ENCODE data around the gene MAMLD1. TPM values are rescaled to one million over a fixed set of nuclear protein-coding genes. Genes with fewer than 3 reads are reported as not detected.

Gene MAMLD1
- total RNA-seq, 1 experiment from 2014 or later = 3.8 TPM

DNA sequence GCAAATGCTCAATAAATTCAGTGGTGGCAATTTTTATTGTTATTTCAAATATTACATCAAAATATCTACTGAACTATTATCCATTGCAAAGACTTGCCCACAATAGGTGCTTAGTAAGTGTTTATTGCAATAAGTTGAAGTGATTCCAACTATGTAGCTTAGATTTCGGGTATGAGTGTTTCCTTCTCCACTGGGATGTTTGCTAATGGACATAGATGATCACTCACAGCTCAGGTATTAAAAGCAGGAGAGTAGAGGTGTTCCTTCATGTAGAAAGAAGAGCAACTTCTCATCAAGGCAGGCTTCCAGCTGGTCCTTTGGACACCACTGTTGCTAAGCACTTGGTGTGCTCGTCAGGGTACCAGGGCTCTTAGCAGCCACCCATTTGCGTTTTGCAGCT is 139.0 kb downstream of the MAMLD1 start:
- no peak for DNase-seq (ENCODE audit: low read depth)

DNA sequence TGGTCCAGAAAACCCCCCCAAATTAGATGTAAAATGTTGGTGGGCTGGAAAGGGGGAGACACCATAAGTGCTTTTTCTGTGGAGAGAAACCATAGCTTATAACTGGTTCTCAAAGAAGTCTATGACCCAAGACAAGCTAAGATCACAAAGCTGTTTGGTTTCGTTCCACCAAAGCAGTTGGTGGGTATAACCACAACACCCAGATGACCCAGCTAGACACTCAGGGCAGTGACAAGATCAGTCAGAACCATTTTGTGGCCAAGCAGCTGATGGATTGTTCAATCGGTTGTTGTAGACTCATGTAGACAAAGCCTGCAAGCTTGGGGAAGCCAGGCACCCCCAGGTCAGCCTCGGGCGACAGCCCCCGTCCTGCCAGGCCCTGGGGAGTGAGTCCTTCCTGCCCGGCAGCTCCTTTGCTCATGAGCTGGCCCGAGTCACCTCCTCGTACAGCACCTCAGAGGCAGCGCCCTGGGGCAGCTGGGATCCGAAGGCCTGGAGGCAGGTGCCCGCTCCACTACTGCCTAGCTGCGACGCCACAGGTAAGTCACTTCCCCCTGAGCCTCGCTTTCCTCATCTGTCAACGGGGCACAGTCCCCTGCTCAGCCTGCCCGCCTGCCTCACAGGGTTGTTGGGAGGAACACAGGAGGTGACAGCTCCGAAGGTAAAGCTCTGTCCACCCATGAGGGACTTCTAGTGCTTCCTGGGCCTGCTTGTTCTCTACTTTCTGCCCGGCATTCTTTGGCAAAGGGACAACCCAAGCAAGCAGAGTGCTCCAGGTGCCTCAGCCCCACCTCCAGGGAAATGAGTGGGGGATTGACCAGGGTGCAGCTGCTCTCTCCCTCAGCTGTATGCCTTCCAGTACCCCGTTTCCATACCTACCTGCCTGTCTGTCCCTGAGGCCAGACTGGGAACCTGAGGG is 140.1 kb downstream of the MAMLD1 start:
- no peak for DNase-seq (ENCODE audit: low read depth)

DNA sequence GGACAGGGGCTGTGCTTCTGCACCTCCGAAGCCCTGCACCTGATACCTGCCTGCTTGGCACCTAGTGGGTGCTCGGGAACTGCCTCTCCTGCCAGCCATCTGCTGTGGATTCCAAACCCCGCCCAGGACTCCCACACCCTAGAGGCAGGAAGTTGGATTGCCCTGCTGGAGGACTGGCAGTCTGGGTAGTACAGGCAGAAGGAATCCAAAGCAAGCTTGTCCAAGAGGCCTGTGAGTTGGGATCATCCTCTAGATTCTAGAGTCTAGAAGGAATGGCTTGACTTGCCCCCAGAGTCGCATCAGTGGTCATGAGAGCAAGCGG is 140.7 kb downstream of the MAMLD1 start:
- DNase-seq (ENCODE audit: low read depth) = no peak

DNA sequence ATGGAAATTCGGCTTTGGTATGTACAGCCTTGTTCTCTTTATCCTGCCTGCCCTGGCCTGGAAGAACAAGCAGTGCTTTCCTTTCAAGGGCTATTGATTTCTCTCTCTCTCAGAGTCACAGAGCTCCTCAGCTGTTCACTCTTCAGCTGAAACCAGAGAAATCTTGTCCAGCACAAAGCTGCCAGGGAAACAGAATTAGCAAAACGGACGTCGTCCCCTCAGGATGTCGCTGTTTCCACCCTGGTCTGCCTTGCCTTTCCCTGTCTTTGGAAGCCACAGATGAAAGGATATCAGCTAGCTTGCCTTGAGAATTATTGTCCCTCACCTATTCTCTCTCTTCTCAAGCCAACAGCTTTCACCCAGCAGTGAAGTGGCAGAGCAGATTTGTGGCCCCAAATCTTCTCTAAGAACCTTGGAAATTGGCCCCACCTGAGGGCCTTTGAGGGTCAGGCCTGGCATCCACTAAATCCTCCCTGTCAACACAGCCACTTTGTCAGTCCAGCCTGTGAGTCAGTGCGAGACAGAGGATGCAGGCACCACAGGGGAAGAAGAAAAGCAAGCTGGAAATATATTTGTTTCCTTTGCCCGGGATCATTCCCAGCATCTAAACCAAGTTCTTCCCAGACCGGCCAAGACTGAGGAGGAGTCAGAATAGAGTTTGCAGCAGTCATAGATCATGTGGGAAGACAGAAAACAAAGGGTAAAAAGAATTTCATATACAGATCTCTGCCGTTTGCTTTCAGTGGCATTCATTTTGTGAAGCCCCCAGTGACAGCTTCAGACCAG is 141.5 kb downstream of the MAMLD1 start:
- peak; percentile 51 for DNase-seq (ENCODE audit: low read depth)

DNA sequence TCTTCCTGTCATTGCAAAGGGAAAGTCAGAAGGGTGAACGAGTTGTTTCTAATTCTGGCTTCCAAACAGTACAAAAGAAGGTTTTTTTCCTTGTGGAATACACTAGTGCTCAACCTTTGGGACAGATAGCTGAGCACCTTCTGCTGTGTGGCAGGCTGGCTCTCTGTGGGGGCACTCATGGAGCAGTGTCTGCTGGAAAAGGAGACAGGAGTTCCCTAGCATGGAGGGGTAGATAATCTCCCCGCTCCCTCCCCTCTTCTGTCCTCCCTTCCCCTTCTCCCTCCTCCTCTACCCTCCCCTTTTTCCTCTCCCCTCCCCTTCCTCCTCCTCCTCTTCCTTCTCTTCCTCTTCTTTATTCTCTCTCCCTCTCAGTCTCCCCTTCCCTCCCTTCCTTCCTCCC is 142.9 kb downstream of the MAMLD1 start:
- DNase-seq (ENCODE audit: low read depth) = no peak

DNA sequence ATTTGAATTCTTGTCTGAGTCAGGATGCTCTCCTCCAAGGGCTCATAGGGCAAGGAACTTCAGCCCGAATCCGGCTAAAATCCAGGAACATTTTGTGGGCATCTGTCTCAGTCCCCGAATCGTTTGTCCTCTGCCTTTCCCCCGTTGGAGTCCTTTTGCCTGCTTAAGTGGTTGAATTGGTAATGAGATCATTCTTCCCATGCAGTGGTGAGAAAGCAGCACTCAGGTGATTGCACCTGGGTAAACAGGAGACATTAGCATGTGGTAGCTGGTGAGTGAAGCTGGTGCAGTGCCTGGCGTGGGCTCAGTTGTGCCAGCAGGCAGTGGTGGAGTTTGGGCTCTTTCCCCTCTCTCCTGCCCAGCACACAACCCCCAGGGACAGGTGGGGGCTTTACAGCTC is 143.4 kb downstream of the MAMLD1 start:
- no peak for DNase-seq (ENCODE audit: low read depth)

DNA sequence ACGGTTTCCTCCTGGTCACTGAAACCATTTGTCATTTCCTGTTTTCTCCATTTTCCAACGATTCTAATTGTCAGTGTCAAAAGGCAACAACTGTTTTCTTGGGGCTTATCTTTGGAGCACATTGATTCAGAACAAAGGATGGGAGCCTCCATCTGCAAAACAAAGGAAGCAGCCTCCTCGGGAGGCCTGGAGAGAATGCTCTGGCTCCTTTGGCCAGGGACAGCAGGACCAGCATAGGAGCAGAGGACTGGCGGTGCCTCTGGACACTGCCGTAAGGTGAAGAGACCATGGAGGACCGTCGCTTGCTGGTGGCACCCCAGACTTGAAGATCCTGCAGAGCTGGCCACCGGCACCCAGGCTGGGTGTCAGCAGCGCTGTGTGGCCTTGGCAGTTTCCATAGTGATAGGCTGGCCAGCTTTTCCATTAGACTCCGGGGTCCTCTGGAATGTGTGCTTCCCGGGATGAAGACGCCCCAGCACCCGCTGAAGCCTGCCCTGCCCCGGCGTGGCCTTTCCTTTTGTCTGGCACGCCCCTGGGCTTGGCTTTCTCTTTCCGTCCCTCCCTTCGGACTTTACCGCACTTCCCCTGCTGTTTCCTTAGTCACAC is 144.2 kb downstream of the MAMLD1 start:
- DNase-seq (ENCODE audit: low read depth) = peak; percentile 44

DNA sequence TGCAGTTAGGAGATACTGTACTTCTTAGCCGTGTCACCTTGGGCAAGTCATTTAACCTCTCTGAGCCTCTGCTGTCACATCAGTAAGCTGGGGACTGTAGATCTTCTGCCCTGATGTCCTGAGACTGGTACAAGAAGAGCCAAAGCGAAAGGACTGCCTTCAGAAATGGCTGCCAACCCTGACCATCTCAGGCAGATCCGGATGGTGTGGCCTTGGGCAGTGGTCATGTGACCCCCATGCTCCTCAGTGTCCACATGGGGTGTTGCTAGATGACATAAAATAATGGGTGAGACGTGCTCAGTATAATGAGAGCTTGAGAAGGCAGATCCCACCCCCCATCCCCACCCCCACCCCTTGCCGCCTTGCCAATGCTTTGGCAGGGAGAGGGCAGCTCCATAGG is 144.9 kb downstream of the MAMLD1 start:
- no peak for DNase-seq (ENCODE audit: low read depth)

DNA sequence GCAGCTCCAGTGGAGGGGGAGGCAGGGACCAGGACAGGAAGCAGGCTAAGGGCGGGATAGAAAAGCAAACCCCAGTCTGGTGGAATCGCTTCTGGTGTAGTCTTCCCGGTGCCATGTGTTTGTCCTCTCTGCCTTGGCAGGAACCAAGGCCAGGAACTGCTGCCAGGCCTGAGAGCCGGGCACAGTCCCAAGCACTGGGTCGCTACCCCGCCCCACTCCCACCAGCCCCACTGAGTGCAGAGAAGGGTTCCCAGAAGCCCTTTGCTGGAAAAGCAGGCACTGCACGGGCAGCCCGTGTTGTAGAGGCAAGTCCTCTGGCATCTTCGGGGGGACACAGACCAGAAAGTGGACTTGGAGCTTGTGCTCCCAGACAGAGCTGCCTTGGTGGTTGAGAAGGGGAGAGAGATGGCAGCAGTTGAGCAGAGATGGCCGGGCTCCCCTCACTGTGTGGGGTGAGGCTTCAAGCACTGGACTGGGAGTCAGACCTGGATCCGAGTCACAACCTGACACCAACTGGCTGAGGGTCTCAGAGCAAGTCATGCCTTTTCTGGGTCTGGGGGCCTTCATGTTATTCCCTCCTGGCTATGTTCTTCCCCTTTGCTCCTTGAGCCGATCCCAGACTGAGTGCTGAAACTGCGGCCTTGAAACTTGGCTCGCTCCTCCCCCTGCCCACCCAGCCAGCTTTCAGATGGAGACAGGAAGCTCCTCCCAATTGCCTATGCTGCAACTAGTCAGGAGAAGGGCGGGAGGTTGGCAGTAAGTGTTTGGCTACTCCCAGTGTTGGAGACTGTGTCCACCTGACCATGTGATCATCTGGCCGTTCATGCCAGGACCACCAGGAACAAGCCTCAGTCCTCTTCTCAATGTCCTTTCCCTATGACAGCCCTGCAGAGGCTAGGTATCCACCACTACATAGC is 145.6 kb downstream of the MAMLD1 start:
- no peak for DNase-seq (ENCODE audit: low read depth)

DNA sequence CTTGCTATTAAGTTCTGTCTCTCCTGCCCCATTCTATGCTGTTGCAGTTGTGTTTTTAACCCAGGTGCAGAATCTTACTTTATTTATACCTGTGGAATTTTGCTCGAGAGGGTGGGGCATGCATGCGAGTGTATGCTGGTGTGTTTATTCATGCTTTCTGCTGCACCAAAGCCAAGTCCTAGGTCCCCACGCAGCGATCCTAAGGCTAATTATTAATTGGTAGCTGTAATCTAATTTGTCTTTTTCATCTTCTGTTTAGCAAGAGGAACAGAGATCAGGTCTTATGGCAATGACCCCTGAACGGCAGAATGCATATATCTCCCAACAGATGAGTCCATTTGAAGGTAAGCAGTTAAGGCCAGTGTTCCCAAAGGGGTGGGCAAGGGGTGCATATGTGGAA is 146.6 kb downstream of the MAMLD1 start:
- no peak for DNase-seq (ENCODE audit: low read depth)

DNA sequence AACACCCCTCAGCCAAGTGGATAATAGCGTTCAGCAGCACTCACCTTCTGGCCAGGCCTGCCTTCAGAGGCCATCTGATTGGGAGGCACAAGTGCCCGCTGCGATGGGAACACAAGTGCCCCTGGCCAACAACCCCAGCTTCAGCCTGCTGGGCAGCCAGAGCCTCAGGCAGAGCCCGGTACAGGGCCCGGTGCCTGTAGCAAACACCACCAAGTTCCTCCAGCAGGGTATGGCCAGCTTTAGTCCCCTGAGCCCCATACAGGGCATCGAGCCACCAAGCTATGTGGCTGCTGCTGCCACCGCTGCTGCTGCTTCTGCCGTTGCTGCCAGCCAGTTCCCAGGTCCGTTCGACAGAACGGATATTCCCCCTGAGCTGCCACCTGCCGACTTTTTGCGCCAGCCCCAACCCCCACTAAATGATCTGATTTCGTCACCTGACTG is 149.4 kb downstream of the MAMLD1 start:
- DNase-seq (ENCODE audit: low read depth) = no peak

DNA sequence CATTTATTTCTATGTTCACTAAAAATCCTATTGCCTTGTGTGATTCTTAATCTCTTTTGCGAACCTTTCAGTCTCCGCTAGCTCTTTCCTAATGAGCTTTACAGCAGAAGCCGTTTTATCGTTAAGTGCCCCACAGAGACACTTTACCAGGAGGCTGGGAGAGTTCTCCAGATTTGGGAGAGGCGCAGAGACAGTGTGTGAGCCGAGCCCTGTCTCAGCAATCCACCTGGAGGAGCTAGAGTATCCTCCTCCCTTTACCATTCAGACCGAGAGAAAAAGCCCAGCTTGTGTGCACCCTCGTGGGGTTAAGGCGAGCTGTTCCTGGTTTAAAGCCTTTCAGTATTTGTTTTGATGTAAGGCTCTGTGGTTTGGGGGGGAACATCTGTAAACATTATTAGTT is 150.4 kb downstream of the MAMLD1 start:
- DNase-seq (ENCODE audit: low read depth) = no peak

DNA sequence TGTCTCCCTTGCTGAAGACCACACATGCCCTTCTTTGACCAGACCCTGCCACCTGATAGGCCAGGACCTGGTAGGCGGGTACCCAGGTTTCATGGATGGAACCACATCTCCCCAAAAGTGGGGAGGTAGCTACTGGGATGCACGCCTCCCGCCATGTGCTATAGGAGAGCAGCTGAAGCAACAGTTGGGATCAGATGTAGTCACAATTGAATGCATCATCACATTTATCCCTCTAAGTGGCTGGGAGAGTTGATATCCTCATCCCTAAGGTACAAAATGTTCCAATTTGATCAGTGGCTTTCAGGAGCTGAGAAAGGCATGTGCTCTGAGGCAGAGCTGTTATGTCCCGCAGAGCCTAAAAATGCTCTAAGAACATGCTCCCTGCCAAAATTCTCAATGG is 151.3 kb downstream of the MAMLD1 start:
- peak; percentile 54 for DNase-seq (ENCODE audit: low read depth)

DNA sequence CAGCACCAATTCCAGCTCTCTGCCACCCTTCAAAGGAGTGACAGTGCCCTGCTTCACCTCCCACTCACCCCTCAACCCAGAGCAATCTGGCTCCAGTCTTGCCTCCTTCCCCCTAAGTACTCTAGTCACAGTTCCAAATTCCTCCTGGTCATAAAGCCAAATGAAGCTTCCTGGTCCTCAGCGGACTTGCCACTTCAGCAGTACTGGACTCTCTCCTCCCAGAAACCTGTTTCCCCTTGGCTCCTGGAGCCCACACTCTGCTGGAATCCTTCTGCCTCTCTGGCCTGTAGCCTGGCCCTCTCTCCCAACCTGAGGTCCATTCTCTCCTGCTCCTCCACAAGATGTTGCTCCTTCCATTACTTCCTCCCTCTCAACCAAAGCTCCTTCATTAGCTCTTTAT is 152.7 kb downstream of the MAMLD1 start:
- no peak for DNase-seq (ENCODE audit: low read depth)

DNA sequence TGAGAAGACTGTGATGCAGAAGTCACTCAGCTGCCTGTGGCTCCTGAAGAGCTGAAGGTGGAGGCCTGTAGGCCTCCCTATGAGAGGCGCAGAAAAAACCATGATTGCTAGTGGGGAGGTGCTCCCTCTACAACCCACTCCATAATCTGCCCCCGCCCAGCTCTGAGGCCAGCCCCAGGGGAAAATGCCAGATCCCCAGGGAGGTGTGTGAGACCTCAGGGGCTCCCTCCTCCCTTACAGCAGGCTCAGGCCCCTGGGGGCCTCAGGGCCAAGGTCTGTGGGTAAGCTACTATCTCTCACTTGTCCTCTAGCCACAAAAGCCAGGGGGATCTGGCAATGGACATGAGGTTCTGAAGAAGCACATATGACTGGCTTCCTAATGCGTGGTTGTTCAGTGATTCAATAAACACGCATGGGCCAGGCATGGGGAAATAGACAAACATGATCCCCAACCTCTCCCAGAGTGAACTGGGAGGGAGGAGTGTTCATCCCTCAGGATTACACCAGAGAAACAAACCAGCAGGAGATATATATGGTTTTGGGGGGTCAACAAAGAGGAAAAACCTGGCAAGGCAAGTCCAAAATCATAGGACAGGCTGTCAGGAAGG is 154.3 kb downstream of the MAMLD1 start:
- no peak for DNase-seq (ENCODE audit: low read depth)

DNA sequence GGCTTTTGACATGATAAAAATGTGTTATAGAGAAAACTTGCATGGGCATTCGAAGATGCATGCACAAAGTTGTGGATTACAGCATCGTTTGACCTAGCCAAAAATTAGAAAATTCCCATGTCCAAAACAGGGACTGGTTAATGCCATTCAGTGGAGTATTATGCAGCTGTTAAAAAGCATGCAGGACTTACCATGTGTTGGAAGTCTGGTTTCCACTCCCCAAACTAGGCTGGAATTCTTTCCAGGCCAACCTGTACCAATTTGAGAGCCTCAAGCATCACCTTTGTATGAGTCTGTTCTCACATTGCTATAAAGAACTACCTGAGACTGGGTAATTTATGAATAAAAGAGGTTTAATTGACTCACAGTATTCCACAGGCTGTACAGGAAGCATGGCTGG is 159.4 kb downstream of the MAMLD1 start:
- no peak for DNase-seq (ENCODE audit: low read depth)

DNA sequence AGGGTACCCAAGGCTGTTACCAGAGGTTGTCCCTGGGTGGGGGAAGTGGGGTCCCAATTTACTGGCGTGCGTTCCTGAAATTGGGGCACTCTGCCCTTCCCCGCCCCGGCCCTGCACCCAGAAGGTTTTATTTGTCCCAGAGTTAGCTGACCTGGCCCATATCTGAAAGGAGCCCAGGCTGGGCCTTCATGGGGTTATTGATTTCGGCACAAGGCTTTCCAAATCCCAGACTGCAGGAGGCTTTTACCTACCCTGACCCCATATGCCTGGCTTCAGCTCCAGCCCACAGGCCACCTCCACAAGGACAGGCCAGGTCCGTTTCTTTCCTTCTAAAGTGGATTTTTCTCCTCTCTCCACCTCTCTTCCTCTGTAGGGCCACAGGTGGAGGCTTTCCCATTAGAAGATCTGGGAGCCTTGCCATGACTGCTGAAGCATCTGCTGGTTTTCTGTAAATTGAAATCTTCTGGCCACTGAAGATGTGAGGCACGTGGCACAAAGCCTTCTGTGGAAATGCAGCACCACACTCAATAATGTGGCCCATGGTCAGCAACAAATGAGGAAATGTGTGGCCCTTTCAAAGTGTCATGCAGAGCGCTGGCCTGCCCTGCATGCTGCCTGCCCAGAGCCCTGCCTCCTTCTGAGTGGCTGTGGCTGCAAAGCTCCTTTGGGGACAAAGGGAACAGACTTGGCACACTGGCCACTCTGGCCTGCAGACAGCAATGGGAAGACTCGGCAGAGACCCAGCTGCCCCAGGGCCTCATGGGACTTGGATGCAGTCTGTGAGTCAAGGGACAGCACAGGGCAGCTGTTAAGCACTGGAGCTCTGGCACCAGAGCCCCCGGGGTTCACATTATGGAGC is 162.2 kb downstream of the MAMLD1 start:
- no peak for DNase-seq (ENCODE audit: low read depth)

DNA sequence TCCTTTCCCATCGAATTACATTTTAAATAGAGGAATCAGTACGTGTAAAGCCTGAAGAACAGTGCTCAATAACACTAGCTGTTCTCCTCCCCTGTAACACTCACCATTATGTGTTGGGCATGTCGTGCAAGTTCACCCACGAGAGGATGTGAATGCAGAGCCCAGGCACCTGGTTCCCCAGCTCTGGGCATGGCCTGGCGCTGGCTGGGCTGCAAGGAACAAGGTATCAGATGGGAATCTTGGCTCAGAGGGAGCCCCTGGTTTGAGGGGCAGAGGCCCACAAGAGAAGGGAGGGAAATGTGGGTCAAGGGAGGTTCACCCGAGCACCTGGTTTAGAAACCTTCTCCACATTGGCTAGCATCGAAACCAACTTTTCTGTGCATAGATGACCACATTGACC is 163.6 kb downstream of the MAMLD1 start:
- no peak for DNase-seq (ENCODE audit: low read depth)

DNA sequence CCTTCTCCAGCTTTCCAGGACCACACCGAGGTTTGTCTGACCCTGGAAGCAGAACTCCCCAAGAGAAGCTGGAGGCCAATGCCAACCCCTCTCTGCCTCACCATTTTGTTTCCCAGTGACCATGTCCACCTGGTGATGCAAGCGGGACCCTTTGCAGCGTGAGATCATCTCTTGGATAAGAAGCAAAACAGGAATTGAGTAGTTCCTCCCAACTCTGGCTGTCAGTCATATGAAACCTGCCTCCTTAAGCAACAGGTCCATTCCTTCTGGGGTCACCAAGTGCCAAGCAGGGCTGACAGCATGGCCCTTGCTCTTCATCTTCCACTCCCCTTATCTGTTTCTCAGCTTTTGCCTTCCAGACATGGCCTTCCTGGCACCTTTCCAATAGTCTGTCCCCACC is 164.0 kb downstream of the MAMLD1 start:
- no peak for DNase-seq (ENCODE audit: low read depth)

DNA sequence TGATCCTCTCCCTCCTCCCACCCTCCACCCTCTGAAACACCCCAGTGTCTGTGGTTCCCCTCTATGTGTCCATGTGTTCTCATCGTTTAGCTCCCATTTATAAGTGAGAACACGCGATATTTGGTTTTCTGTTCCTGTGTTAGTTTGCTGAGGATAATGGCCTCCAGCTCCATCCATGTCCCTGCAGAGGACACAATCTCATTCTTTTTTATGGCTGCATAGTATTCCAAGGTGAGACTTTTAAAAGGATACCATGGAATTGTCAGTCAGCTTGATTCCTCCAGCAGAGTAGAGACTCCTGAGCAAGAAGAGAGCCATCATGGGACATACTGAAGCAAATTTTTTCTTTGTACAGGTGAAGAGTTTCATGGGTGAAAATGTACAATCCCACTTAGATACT is 166.5 kb downstream of the MAMLD1 start:
- DNase-seq (ENCODE audit: low read depth) = no peak

Data from LHCN-M2 (cell line).